Activated CD4-positive, alpha-beta T cell treated with anti-CD3 and anti-CD28 coated beads for 24 hours (primary cell): ENCODE measurements around the gene CDK18.
A peak's percentile ranks its signal among the peaks of the same experiment; 100 is the strongest.
"Not testable (repeated sequence)": the region's sequence is repeated elsewhere in the genome, so short reads cannot be mapped to it uniquely, and the experiment has no call there.

Experiments used
- DNase-seq, 2 donors: peaks; one replicate each; pipeline ENCODE4 v3.0.0-alpha.2; 2020; ENCODE audit warnings: low read depth in 2 of 2

The CDK18 gene

GRCh38 chr1:205481218-205481617 lies 23.3 kb upstream of the CDK18 start:
- no peak for DNase-seq

DNA sequence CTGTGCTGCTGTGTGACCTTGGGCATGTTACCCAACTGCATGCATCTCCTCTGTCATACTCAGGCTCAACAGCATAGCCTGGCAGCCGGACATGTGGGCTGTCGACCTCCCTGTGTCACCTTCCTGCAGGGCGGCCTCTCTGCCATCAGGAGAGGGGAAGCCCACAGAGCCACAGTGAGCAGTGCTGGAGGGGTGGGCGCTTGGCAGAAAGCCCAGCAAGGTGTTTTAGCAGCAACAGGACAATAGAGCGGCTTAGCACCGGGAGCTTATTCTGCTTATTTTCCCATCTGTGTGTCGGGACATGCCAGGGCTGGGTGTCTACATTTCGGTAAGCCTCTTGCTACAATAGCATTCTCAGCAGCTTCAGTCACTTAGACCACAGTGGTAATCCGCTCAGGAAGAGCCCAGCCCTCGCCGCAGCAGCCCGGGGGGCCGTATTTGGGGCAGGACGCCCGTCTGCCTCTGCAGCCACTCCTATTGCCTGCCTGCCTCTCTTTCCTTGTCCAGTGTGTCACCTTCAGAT lies 22.8 kb upstream of the CDK18 start:
- DNase-seq, result no peak

DNA sequence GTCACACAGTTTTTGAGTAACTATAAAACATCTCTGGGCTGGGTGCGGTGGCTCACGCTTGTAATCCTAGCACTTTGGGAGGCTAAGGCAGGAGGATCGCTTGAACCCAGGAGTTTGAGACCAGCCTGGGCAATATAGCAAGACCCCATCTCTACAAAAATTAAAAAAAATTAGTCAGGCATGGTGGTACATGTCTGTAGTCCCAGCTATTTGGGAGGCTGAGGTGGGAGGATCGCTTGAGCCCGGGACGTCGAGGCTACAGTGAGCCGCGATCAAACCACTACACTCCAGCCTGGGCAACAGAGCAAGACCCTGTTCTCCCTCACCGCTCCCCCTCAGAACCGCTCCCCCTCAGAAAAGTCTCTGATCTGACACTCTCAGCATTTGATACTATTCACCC lies 21.9 kb upstream of the CDK18 start:
- not testable (repeated sequence) for DNase-seq

DNA sequence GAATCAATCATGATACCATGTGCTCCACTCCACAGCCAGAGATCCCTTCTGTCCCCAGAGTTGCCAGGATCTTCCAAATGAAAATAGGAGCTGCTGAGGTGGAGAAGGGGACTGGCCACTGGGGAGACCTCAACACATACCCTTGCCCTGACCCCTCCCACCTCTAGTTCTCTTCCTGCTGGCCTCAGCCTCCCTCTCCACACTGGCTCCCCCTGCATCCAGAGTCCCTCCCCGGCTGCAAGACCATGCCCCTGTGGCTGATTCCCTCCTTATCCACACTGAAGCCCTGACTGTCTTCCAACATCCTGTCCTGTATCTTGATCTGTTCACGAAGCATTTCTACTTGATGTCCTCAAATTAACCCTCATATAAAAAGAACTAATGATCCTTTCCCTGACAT lies 21.1 kb upstream of the CDK18 start:
- DNase-seq, result no peak

DNA sequence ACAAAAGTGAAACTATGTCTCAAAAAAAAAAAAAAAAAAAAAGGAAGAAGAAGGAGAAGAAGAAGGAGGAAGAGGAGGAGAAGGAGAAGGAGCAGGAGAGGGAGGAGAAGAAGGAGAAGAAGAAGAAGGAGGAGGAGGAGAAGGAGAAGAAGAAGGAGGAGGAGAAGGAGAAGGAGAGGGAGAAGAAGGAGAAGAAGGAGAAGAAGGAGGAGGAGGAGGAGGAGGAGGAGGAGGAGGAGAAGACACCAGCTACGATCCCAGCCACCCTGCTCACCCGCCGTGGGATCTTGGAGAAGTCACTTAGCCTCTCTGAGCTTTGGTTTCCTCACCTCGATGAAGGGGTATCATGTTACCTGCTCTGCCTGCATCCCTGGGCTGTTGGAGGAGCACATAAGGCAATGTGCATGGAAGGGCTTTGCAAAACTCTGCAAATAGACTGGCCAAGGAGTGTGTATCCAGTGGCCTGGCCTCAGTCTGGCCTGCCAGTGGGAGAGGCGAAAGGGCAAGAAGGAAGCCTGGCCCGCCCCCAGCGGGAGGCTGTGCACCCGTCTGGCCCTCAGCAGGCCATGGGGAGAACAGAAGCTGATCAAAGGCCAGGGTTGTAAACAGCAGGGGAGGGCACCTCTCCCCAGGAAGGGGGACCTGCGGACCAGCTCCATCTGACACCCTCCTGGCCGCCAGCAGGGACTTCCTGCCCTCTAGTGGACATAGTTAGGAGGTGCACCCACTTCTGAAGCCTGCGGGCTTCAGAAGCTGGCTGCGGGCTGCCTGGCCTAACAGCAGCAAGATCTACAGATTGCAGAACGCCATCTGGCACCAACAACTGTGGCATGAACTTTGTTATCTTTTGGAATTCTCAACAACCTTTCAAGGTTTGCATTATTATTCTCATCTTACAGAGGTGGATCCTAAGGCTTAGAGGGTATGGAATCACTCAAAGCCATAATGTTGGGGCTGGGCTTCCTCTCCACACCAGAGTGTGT lies 19.2 kb upstream of the CDK18 start:
- peak; percentile 43 to 44 for DNase-seq

DNA sequence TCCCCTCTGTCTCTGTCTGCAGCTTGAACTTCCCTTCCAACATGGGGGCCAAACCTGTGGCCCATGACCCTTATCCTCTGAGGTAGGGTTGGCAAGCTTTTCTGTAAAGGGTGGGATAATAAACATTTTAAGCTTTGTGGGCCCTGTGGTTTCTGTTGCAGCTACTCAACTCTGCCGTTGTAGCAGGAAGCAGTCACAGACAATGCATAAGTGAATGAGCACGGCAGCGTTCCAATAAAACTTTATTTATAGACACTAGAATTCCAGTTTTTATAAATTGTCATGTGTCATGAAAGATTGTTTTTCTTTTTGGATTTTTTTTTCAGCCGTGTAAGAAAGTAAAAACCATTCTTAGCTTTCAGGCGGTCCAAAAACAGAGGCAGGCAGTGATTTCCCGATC lies 18.2 kb upstream of the CDK18 start:
- DNase-seq, result no peak

- peak; percentile 24 to 31 for DNase-seq
Observed at GRCh38 chr1:205488074-205488723, 16.3 kb upstream of the CDK18 start.

GRCh38 chr1:205491794-205492193 lies 12.7 kb upstream of the CDK18 start:
- DNase-seq, result no peak

- DNase-seq, result no peak
Observed at GRCh38 chr1:205492201-205492667, 12.2 kb upstream of the CDK18 start.

GRCh38 chr1:205492774-205493173 lies 11.7 kb upstream of the CDK18 start:
- DNase-seq, result no peak

GRCh38 chr1:205493241-205494085 lies 11.0 kb upstream of the CDK18 start:
- DNase-seq, result no peak

DNA sequence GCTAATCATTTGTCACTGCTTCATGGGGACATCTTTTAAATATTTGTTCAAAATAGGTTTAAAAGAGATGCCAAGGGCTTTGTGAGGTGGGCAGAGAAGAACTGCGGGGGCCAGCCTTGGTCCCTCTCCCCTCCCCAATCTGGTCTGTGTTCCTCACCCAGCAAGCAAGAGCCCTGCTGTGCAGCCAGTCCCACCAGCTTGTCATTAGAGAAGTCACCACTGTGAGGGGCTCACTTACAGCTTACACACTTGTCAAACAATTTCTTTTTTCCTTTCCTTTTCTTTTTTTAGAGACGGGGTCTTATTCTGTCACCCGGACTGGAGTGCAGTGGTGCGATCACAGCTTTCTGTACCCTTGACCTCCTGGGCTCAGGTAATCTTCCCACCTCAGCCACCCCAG lies 10.4 kb upstream of the CDK18 start:
- no peak for DNase-seq

- no peak for DNase-seq
Observed at GRCh38 chr1:205495237-205495823, 9.1 kb upstream of the CDK18 start.

- no peak for DNase-seq
Observed at GRCh38 chr1:205496661-205497060, 7.8 kb upstream of the CDK18 start.

- no peak for DNase-seq
Observed at GRCh38 chr1:205497351-205497750, 7.1 kb upstream of the CDK18 start.

DNA sequence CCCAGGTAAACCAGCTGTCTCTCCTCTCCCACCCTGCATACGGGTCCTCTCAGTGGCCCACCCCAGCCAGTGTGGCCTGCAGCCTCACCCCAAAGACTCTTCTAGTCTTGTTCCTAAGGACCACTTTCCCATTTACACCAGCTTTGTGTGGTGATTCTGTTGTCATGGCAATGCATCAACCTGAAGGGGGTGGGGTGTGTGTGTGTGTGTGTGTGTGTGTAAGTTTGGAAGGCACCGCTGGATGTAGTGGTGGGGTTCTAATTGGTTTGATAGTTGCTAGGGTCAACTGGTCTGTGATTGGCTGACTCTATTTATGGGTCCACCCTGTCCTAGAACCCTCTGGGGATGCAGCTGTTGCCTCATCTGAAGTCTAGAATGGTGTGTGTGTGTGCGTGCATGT lies 4.7 kb upstream of the CDK18 start:
- DNase-seq, result no peak

DNA sequence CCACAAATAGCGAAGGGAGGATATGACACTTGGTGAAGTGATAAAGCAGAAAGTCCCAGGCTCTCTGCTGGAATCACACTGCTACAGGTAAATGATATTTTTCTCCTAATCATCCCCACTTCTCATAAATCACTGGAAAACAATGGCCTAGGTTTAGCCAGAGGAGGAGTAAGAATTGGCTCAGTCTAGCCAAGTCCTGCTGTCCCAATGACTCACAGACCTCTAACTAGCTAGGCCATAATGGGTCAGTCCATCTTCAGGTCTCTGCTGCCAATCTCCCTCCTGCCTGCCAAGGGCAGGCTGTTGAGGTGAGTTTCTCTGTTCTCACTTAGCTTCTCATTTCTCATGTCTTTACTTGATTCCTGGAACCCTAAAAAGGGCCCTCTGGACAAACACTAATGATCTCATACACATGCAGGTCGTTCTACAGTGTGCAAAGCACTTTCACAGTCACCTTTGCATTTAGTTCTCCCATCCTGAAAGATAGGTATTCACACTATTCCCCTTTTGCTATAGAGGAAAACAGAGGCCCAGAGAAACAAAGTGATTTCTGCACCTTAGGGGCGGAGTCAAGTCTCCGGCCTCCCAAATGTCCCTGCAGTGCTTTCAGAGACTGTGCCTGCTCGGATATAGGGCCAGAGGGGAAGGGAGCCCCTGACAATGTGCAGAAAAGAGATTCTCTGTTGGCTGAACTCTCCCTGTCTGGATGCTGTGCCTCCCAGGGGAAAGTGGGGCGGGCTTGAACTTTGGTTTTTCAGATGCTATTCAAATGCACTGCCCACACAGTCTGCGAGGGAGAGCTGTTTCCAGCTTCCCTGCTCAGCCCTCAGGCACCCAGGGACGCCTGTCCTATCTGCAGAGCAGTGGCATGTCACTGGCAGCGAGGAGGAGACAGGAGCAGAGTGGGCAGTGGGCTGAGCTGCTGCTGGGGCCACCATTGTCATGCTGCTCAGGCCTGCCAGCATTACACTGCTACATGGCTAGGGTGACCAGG lies 3.9 kb upstream of the CDK18 start:
- no peak for DNase-seq

DNA sequence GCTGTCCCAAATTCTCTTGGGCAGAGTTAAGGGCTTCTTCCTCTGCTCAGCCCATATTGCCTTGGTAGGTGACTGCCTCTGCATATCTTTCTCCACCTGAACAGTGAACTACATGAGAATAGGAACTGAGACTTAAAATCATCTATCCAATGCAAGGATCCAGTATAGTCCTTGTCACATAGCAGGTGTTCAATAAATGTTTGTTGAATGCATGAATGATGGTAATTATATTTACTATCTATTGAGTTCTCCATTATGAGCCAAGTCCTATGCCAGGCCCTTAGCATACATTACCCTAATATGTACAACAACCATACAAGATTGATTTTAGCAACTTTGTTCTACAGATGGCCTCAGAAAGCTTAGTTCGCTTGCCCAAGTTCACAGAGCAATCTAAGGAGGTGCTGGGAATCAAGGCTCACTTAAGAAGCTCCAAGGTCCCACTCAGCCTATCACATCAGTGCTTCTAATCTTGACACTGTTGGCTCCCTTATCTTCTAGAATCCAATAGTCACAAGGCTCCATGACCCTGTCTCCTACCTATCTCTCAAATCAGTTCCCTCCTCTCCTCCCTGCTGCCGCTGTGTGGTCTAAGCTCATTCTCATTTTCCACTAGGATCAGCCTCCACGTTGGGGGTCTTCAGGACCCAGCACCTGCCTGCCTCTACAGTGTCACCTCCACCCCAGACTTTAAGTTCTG lies 2.2 kb upstream of the CDK18 start:
- DNase-seq, result no peak

DNA sequence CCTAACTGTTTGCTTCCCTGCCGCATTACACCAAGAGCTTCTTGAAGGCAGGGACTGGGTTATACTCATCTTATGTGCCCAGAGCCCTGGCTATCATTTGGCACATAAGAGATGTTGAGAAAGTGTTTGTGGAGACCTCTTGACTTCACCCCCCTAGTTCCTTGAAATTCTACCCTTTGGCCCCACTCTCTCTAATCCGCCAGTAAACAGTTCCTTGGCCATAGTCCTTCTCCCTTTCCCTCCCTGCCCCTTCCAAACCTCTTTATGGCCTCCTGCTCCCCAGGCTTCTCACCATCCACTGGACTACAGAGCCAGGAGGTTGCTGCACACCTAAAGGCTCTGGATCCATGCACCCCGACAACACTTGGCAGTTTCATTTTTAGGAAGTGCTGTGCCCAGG lies 1.5 kb upstream of the CDK18 start:
- no peak for DNase-seq
